PC-3 (cell line): Measurements from ENCODE around the gene PRLR. TPM values are rescaled to one million over a fixed set of nuclear protein-coding genes. Genes with fewer than 3 reads are reported as not detected.

Source experiments
- ATAC-seq: fragments of 200-7000 bp; cut with Tn5 transposase; 2 replicates; pipeline ENCODE4 v1.9.1; 2020; ENCODE audit warnings: mild to moderate bottlenecking, moderate library complexity
- BruUV-seq: library from RNA; stranded (reverse); fragments of 400-500 nt; replicated peaks from 2 replicates; lab custom pipeline; 2021; lab: Mats Ljungman, UMichigan
- CTCF ChIA-PET: fragments of 300-600 bp; sonication (Branson Sonifier 250); formaldehyde crosslinking; loops from one replicate; lab custom pipeline; 2022; ENCODE audit warnings: antibody characterized with exemption; lab: Charles Lee
- POLR2A ChIA-PET: fragments of 300-600 bp; sonication (Branson Sonifier 250); formaldehyde crosslinking; loops from one replicate; lab custom pipeline; 2022; ENCODE audit warnings: antibody characterized with exemption; ENCODE audit not compliant: unreplicated experiment; lab: Charles Lee
- DNase-seq: peaks from one replicate; pipeline ENCODE4 v3.0.0-alpha.2; 2015
- H2AFZ ChIP-seq: fragments of 300-600 bp; sonication (generic); 2 replicates; pipeline ENCODE4 v1.6.0; 2016; ENCODE audit warnings: antibody characterized with exemption, low read length
- H3F3A ChIP-seq: fragments of 300-600 bp; sonication (generic); one replicate; pipeline ENCODE4 v1.6.0; 2017; ENCODE audit warnings: antibody characterized with exemption, low read length, control low read depth, mild to moderate bottlenecking; ENCODE audit not compliant: unreplicated experiment
- H3K27ac ChIP-seq: fragments of 300-600 bp; sonication (generic); 2 replicates; pipeline ENCODE4 v1.5.1; 2016; ENCODE audit warnings: mild to moderate bottlenecking, low read length
- H3K27me3 ChIP-seq: fragments of 300-600 bp; sonication (generic); 2 replicates; pipeline ENCODE4 v1.6.1; 2016; ENCODE audit warnings: low read length, mixed read lengths
- H3K36me3 ChIP-seq: fragments of 300-600 bp; sonication (generic); 2 replicates; pipeline ENCODE4 v1.6.1; 2016; ENCODE audit warnings: low read depth, mixed run types, low read length, mixed read lengths
- H3K4me1 ChIP-seq: fragments of 300-600 bp; sonication (generic); 2 replicates; pipeline ENCODE4 v1.5.1; 2016; ENCODE audit warnings: low read length; ENCODE audit not compliant: insufficient read depth
- H3K4me2 ChIP-seq: fragments of 300-600 bp; sonication (generic); 2 replicates; pipeline ENCODE4 v1.6.0; 2016; ENCODE audit warnings: low read length
- H3K4me3 ChIP-seq: fragments of 300-600 bp; sonication (generic); 2 replicates; pipeline ENCODE4 v1.5.1; 2016; ENCODE audit warnings: mild to moderate bottlenecking, low read length, mixed read lengths
- H3K79me2 ChIP-seq: fragments of 300-600 bp; sonication (generic); 2 replicates; pipeline ENCODE4 v1.6.1; 2017; ENCODE audit warnings: low read length, mixed read lengths
- H3K9ac ChIP-seq: fragments of 300-600 bp; sonication (generic); 2 replicates; pipeline ENCODE4 v1.6.0; 2016; ENCODE audit warnings: mild to moderate bottlenecking, low read length
- H3K9me2 ChIP-seq: fragments of 300-600 bp; sonication (generic); replicated peaks from 2 replicates; pipeline ENCODE4 v1.6.1; 2016; ENCODE audit warnings: mixed run types, low read length, mixed read lengths
- H3K9me3 ChIP-seq: fragments of 300-600 bp; sonication (generic); 2 replicates; pipeline ENCODE4 v1.6.1; 2016; ENCODE audit warnings: low read length, mixed read lengths
- H4K20me1 ChIP-seq: fragments of 300-600 bp; sonication (generic); 2 replicates; pipeline ENCODE4 v1.6.1; 2016; ENCODE audit warnings: low read length, mixed read lengths
- CTCF ChIP-seq: fragments of 300-600 bp; sonication (generic); conservative IDR thresholded peaks from 2 replicates; pipeline ENCODE4 v1.5.1; 2017; ENCODE audit warnings: antibody characterized with exemption, low read depth, mild to moderate bottlenecking, low read length
- EZH2 ChIP-seq: fragments of 300-600 bp; sonication (generic); IDR thresholded peaks from one replicate; pipeline ENCODE4 v1.6.1; 2017; ENCODE audit warnings: antibody characterized with exemption, mild to moderate bottlenecking, low read length; ENCODE audit not compliant: unreplicated experiment
- EZH2phosphoT487 ChIP-seq: fragments of 300-600 bp; sonication (generic); IDR thresholded peaks from 2 replicates; pipeline ENCODE4 v1.6.1; 2018; ENCODE audit warnings: mild to moderate bottlenecking, antibody characterized with exemption, low read length, borderline replicate concordance
- intact Hi-C: fragments of 100-400 bp; cut with micrococcal nuclease; formaldehyde crosslinking; loops from 2 replicates; pipeline ENCODE4 v1.9.0; 2023
- total RNA-seq: library from RNA; depleted of rRNA; stranded (reverse); fragments of >200 nt; gene quantifications from 2 replicates; pipeline ENCODE4 v1.2.3, GENCODE V29; 2014

Gene PRLR
- total RNA-seq, 1 experiment from 2014 or later = 0.29 TPM

GRCh38 chr5:35012365-35012764 is 217.9 kb downstream of the PRLR start:
- H3K9me3 ChIP-seq = no peaks in the 10 kb centered on the region
- DNase-seq (no peak), ATAC-seq (no peak)
- BruUV-seq = no TSS peak
- intact Hi-C loops = no loop called here
- H3K4me2 ChIP-seq = no peak overlapping the region
- H3K36me3 ChIP-seq = no peaks in the 10 kb centered on the region
- H3F3A ChIP-seq = no peaks in the 10 kb centered on the region
- no peak overlapping the region for H3K9ac ChIP-seq
- no peaks in the 10 kb centered on the region for H3K79me2 ChIP-seq
- CTCF ChIA-PET = no interaction called here
- peaks cover 15% of the 10 kb centered on the region; the same call in 1 of the 2 replicates for H3K27me3 ChIP-seq
- no peaks in the 10 kb centered on the region for H4K20me1 ChIP-seq
- TF ChIP-seq EZH2 (no peak), CTCF (no peak), EZH2phosphoT487 (no peak)
- H3K9me2 ChIP-seq = no peaks in the 10 kb centered on the region
- H3K4me3 ChIP-seq = no peak overlapping the region
- H3K27ac ChIP-seq = no peak overlapping the region
- POLR2A ChIA-PET = no interaction called here
- no peak overlapping the region for H2AFZ ChIP-seq
- no peaks in the 10 kb centered on the region for H3K4me1 ChIP-seq

GRCh38 chr5:35010676-35011075 is 219.6 kb downstream of the PRLR start:
- POLR2A ChIA-PET = no interaction called here

More at GRCh38 chr5:35010676-35011075, 219.6 kb downstream of the PRLR start:
- H4K20me1 ChIP-seq = no peaks in the 10 kb centered on the region
- H3F3A ChIP-seq = no peaks in the 10 kb centered on the region
- H2AFZ ChIP-seq = no peak overlapping the region
- CTCF ChIA-PET = no interaction called here
- no peak overlapping the region for H3K9ac ChIP-seq
- H3K9me2 ChIP-seq = no peaks in the 10 kb centered on the region
- intact Hi-C loops = no loop called here
- no peak overlapping the region for H3K4me3 ChIP-seq
- no peaks in the 10 kb centered on the region for H3K36me3 ChIP-seq
- no peak for TF ChIP-seq EZH2
- no peak for TF ChIP-seq CTCF
- no peak for TF ChIP-seq EZH2phosphoT487
- H3K27ac ChIP-seq = no peak overlapping the region
- H3K9me3 ChIP-seq = no peaks in the 10 kb centered on the region
- no peak for DNase-seq
- peaks cover 15% of the 10 kb centered on the region; the same call in 1 of the 2 replicates for H3K27me3 ChIP-seq
- no peak overlapping the region for H3K4me2 ChIP-seq
- no peaks in the 10 kb centered on the region for H3K4me1 ChIP-seq
- ATAC-seq = no peak
- no TSS peak for BruUV-seq
- H3K79me2 ChIP-seq = no peaks in the 10 kb centered on the region
